ENCODE data around the gene BAX. TPM values are rescaled to one million over a fixed set of nuclear protein-coding genes. Genes with fewer than 3 reads are reported as not detected.
A peak's percentile ranks its signal among the peaks of the same experiment; 100 is the strongest.

Gene BAX
- total and polyA plus RNA-seq, 2 of the 13 experiments (the other 11 are each of a cell fraction or from before 2014, with no cell fraction given), result 139 to 176 TPM

- TF ChIP-seq CEBPZ (IDR thresholded peaks at IDR 0.05; ENCODE audit: low read length) (no peak), AGO1 (IDR thresholded peaks at IDR 0.05; ENCODE audit: low read depth, low read length, poor library complexity, severe bottlenecking) (peak; percentile 97), PRDM4 (CRISPR knock-in tag; IDR thresholded peaks at IDR 0.05; ENCODE audit: borderline replicate concordance) (no peak), HMG20A (CRISPR knock-in tag; IDR thresholded peaks at IDR 0.05; ENCODE audit: borderline replicate concordance) (peak; percentile 23; the same call in 1 of the 2 replicates), ZNF263 (CRISPR knock-in tag; IDR thresholded peaks at IDR 0.05) (peak; percentile 30; the same call in 1 of the 2 replicates), KLF11 (CRISPR knock-in tag; IDR thresholded peaks at IDR 0.05) (peak; percentile 59; the same call in 1 of the 2 replicates), ZNF260 (CRISPR knock-in tag; IDR thresholded peaks at IDR 0.05; ENCODE audit: borderline replicate concordance, low read depth) (no peak), THAP11 (CRISPR knock-in tag; IDR thresholded peaks at IDR 0.05) (0 out of 2 replicates have a peak, but pooled peaks have one; percentile 48), BCL6 (CRISPR knock-in tag; IDR thresholded peaks at IDR 0.05) (peak; percentile 41), RBAK (CRISPR knock-in tag; IDR thresholded peaks at IDR 0.05) (0 out of 2 replicates have a peak, but pooled peaks have one; percentile 45), ZGPAT (CRISPR knock-in tag; IDR thresholded peaks at IDR 0.05) (peak; percentile 89), ZNF768 (CRISPR knock-in tag; IDR thresholded peaks at IDR 0.05) (peak; percentile 76), SUZ12 (IDR thresholded peaks at IDR 0.05; ENCODE audit: low read depth, low read length) (no peak)
- TF ChIP-seq, protein P1, sequence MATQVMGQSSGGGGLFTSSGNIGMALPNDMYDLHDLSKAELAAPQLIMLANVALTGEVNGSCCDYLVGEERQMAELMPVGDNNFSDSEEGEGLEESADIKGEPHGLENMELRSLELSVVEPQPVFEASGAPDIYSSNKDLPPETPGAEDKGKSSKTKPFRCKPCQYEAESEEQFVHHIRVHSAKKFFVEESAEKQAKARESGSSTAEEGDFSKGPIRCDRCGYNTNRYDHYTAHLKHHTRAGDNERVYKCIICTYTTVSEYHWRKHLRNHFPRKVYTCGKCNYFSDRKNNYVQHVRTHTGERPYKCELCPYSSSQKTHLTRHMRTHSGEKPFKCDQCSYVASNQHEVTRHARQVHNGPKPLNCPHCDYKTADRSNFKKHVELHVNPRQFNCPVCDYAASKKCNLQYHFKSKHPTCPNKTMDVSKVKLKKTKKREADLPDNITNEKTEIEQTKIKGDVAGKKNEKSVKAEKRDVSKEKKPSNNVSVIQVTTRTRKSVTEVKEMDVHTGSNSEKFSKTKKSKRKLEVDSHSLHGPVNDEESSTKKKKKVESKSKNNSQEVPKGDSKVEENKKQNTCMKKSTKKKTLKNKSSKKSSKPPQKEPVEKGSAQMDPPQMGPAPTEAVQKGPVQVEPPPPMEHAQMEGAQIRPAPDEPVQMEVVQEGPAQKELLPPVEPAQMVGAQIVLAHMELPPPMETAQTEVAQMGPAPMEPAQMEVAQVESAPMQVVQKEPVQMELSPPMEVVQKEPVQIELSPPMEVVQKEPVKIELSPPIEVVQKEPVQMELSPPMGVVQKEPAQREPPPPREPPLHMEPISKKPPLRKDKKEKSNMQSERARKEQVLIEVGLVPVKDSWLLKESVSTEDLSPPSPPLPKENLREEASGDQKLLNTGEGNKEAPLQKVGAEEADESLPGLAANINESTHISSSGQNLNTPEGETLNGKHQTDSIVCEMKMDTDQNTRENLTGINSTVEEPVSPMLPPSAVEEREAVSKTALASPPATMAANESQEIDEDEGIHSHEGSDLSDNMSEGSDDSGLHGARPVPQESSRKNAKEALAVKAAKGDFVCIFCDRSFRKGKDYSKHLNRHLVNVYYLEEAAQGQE (IDR thresholded peaks at IDR 0.05; ENCODE audit: borderline replicate concordance in 1 of 2, low read depth in 1 of 2, low read length in 2 of 2), result peak in 1 of 2 experiments; percentile 15; a peak in 2 of 4 replicates
- TF ChIP-seq, protein P2, sequence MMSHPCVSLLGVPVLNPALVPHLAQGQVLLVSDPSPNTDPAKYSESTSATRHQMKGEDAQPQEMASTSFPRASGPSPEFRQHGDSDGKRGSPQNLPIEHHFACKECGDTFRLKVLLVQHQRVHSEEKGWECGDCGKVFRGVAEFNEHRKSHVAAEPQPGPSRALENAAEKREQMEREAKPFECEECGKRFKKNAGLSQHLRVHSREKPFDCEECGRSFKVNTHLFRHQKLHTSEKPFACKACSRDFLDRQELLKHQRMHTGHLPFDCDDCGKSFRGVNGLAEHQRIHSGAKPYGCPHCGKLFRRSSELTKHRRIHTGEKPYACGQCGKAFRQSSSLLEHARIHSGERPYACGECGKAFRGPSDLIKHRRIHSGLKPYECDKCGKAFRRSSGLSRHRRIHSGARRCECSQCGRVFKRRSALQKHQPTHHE (CRISPR knock-in tag; IDR thresholded peaks at IDR 0.05; ENCODE audit: borderline replicate concordance), result no peak
Observed at GRCh38 chr19:48963371-48964204, 8.9 kb downstream of the BAX start (continued).
